SK-N-SH (cell line): ENCODE results near the gene PLB1. TPM values are rescaled to one million over a fixed set of nuclear protein-coding genes. Genes with fewer than 3 reads are reported as not detected.

Source experiments
- CTCF ChIA-PET: fragments of 300-600, 350-600 bp; formaldehyde crosslinking; extraction: SDS; loops from one replicate; lab custom pipeline; 2021; lab: Yijun Ruan, JAX
- POLR2A ChIA-PET: fragments of 350-600 bp; sonication (Branson Sonifier 250); formaldehyde crosslinking; extraction: SDS; loops from one replicate; lab custom pipeline; 2020; ENCODE audit warnings: antibody characterized with exemption, inconsistent platforms; lab: Yijun Ruan, JAX
- DNase-seq: peaks from one replicate; pipeline ENCODE4 v3.0.0; 2012
- H2AFZ ChIP-seq: fragments of 200-600 bp; sonication (generic); 2 replicates; pipeline ENCODE4 v1.8.1; 2016; ENCODE audit warnings: antibody characterized with exemption, mild to moderate bottlenecking, low read depth
- H3F3A ChIP-seq: fragments of 200-600 bp; sonication (generic); replicated peaks from 2 replicates; pipeline ENCODE3; 2016; ENCODE audit warnings: antibody characterized with exemption, mild to moderate bottlenecking; ENCODE audit not compliant: insufficient read depth
- H3K27ac ChIP-seq, 2 experiments: fragments of 200-500 bp in 1 of 2; fragments of 200-600 bp in 1 of 2; sonication (Bioruptor generic) in 1 of 2; sonication (generic), shearing (Covaris generic) in 1 of 2; 2 replicates each; pipeline versions ENCODE4 v1.5.1 to v1.6.1; 2014 to 2016; ENCODE audit warnings: low read depth in 2 of 2, inconsistent platforms in 1 of 2, low read length in 1 of 2, mild to moderate bottlenecking in 1 of 2, mixed read lengths in 1 of 2
- H3K27me3 ChIP-seq: fragments of 200-600 bp; sonication (generic), shearing (Covaris generic); 2 replicates; pipeline ENCODE4 v1.6.1; 2016; ENCODE audit warnings: mixed run types; ENCODE audit not compliant: insufficient read depth
- H3K36me3 ChIP-seq, 2 experiments: fragments of 200-500 bp in 1 of 2; fragments of 200-600 bp in 1 of 2; sonication (Bioruptor generic) in 1 of 2; sonication (generic) in 1 of 2; replicated peaks in 1 of 2; 2 replicates each; pipeline versions ENCODE3 to v1.5.1; 2014 to 2016; ENCODE audit warnings: low read length in 1 of 2, mild to moderate bottlenecking in 1 of 2; ENCODE audit not compliant: insufficient read depth in 2 of 2, control insufficient read depth in 1 of 2
- H3K4me1 ChIP-seq, 2 experiments: fragments of 200-500 bp in 1 of 2; fragments of 200-600 bp in 1 of 2; sonication (Bioruptor generic) in 1 of 2; sonication (generic), shearing (Covaris generic) in 1 of 2; 2 replicates each; pipeline versions ENCODE4 v1.5.1 to v1.6.1; 2014 to 2016; ENCODE audit warnings: low read depth in 1 of 2, low read length in 1 of 2, mixed run types in 1 of 2; ENCODE audit not compliant: insufficient read depth in 2 of 2, control insufficient read depth in 1 of 2
- H3K4me2 ChIP-seq: fragments of 200-600 bp; sonication (generic), shearing (Covaris generic); 2 replicates; pipeline ENCODE4 v1.6.1; 2017; ENCODE audit warnings: mixed run types
- H3K4me3 ChIP-seq, 2 experiments: fragments of 200-500 bp in 1 of 2; fragments of 200-600 bp in 1 of 2; sonication (Bioruptor generic) in 1 of 2; sonication (generic), shearing (Covaris generic) in 1 of 2; 2 replicates each; pipeline versions ENCODE4 v1.5.1 to v1.8.1; 2014 to 2016; ENCODE audit warnings: low read depth in 2 of 2, inconsistent platforms in 1 of 2, low read length in 1 of 2, mild to moderate bottlenecking in 1 of 2, mixed read lengths in 1 of 2, moderate library complexity in 1 of 2
- H3K79me2 ChIP-seq: fragments of 200-600 bp; sonication (generic); 2 replicates; pipeline ENCODE4 v1.8.1; 2017; ENCODE audit warnings: mild to moderate bottlenecking; ENCODE audit not compliant: insufficient read depth
- H3K9ac ChIP-seq: fragments of 200-600 bp; sonication (generic); 2 replicates; pipeline ENCODE4 v1.6.1; 2017; ENCODE audit warnings: mixed run types
- H3K9me2 ChIP-seq: fragments of 200-600 bp; sonication (generic); 2 replicates; pipeline ENCODE4 v1.6.1; 2017; ENCODE audit warnings: mixed run types
- H3K9me3 ChIP-seq: fragments of 200-600 bp; sonication (generic); 2 replicates; pipeline ENCODE4 v1.6.1; 2017; ENCODE audit warnings: mixed run types, mild to moderate bottlenecking, moderate library complexity
- H4K20me1 ChIP-seq: fragments of 200-600 bp; sonication (generic); 2 replicates; pipeline ENCODE4 v1.6.1; 2017; ENCODE audit warnings: mild to moderate bottlenecking, mixed run types; ENCODE audit not compliant: insufficient read depth
- CHD2 ChIP-seq: fragments of 150-350 bp; IDR thresholded peaks from 2 replicates; pipeline ENCODE4 v1.6.1; 2018; ENCODE audit warnings: low read length; ENCODE audit not compliant: partially characterized antibody
- ELF1 ChIP-seq: IDR thresholded peaks from 2 replicates; pipeline ENCODE4 v1.4.0; 2012
- MAX ChIP-seq: IDR thresholded peaks from 2 replicates; pipeline ENCODE4 v1.4.0; 2012; ENCODE audit warnings: low read depth
- MEF2A ChIP-seq: IDR thresholded peaks from 2 replicates; pipeline ENCODE4 v1.4.0; 2012; ENCODE audit warnings: low read depth, borderline replicate concordance
- MXI1 ChIP-seq: IDR thresholded peaks from 2 replicates; pipeline ENCODE4 v1.6.1; 2012; ENCODE audit warnings: mild to moderate bottlenecking, low read depth, low read length, improper control_type of control experiment
- REST ChIP-seq: IDR thresholded peaks from 2 replicates; pipeline ENCODE4 v1.6.1; 2012; ENCODE audit warnings: mild to moderate bottlenecking, low read depth, low read length, moderate library complexity
- SIN3A ChIP-seq: IDR thresholded peaks from 2 replicates; pipeline ENCODE4 v1.6.1; 2012; ENCODE audit warnings: low read depth, mild to moderate bottlenecking, low read length, moderate library complexity, borderline replicate concordance
- TEAD4 ChIP-seq: IDR thresholded peaks from 2 replicates; pipeline ENCODE4 v1.4.0; 2012; ENCODE audit warnings: mild to moderate bottlenecking, borderline replicate concordance; ENCODE audit not compliant: insufficient read depth
- YY1 ChIP-seq: IDR thresholded peaks from 2 replicates; pipeline ENCODE4 v1.4.0; 2012; ENCODE audit warnings: low read depth, mild to moderate bottlenecking
- ZBTB33 ChIP-seq: IDR thresholded peaks from 2 replicates; pipeline ENCODE4 v1.4.0; 2012; ENCODE audit warnings: low read depth, borderline replicate concordance
- WGBS: methylation state at CpG from one replicate; pipeline ENCODE4 v1.1.6; 2017; ENCODE audit warnings: low lambda C conversion rate; 5-methylcytosine and 5-hydroxymethylcytosine counted together
- polyA plus RNA-seq, 3 experiments: library from polyadenylated mRNA; depleted of rRNA; stranded (reverse); fragments of >200 nt; gene quantifications; 2 replicates each; pipeline ENCODE4 v1.2.3, GENCODE V29; 2012
- TF ChIP-seq, protein P1 (sequence below): IDR thresholded peaks from 2 replicates; pipeline ENCODE4 v1.4.0; 2012; ENCODE audit warnings: low read depth, borderline replicate concordance

PLB1 gene
- polyA plus RNA-seq, 1 of the 3 experiments (the other 2 are of a cell fraction): 0.10 TPM

DNA sequence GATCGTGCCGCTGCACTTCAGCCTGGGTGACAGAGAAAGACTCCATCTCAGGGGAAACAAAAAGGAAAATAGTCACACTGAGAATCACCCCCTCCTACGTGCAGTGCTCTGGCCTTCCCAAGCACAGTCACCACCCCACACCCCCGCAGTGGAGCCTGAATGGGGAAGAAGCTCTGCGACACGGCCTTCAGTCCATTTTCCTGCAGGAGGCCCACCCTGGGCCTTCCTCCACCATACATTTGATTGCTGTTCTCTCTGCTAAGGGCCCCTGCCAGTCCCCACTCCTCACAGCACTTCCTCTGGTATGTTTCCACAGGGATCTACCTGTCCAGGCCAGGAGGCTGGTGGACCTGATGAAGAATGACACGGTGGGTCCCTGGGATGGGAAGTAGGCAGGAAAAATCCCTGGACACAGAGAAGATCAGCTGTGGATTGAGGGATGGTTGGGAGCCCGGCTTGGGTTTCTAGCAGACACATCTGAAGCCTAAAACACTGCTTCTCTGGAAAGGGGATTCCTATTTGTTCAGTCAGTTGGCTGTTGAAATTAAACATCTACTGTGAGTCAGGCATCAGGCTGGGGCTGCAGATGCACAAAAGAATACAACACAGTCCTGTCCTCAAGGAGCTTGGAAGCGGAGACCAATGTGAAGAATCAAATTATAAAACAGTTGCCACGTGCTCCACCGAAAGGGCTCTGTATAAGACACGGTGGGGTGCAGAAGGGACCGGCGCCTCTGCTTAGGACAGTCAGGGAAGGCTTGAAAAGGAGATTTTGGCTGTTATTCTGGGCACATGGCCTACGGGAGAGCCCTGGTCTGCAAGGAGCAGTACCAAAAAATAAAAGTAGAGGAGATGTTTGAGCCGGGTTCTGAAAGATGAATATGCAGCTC lies 82.2 kb downstream of the PLB1 start:
- Histone ChIP-seq H2AFZ (no peak overlapping the region), H4K20me1 (no peaks in the 10 kb centered on the region), H3F3A (no peaks in the 10 kb centered on the region), H3K36me3 (no peaks in the 10 kb centered on the region), H3K9me2 (no peaks in the 10 kb centered on the region), H3K79me2 (no peaks in the 10 kb centered on the region), H3K9me3 (no peaks in the 10 kb centered on the region), H3K9ac (no peak overlapping the region), H3K4me2 (no peak overlapping the region), H3K27me3 (no peaks in the 10 kb centered on the region), H3K4me1 (no peaks in the 10 kb centered on the region; a peak in 1 of 4 replicates), H3K27ac (no peak overlapping the region), H3K4me3 (no peak overlapping the region)
- ChIA-PET CTCF (interaction anchor here (5.4 to 11.5 kb wide), 2 partner anchors 12 to 17 kb away, joined by 59 to 90 read pairs; no protein-coding TSS in a partner anchor), POLR2A (no interaction called here)
- no peak for TF ChIP-seq MAX
- no peak for TF ChIP-seq MXI1
- TF ChIP-seq REST: no peak
- TF ChIP-seq, protein P1, sequence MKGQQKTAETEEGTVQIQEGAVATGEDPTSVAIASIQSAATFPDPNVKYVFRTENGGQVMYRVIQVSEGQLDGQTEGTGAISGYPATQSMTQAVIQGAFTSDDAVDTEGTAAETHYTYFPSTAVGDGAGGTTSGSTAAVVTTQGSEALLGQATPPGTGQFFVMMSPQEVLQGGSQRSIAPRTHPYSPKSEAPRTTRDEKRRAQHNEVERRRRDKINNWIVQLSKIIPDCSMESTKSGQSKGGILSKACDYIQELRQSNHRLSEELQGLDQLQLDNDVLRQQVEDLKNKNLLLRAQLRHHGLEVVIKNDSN: no peak
- TF ChIP-seq CHD2: no peak
- TF ChIP-seq SIN3A: no peak
- no peak for TF ChIP-seq ZBTB33
- no peak for TF ChIP-seq MEF2A
- TF ChIP-seq TEAD4: no peak
- TF ChIP-seq YY1: no peak
- no peak for TF ChIP-seq ELF1
- WGBS: 88% methylated on average over 16 of the region's 16 CpGs
- no peak for DNase-seq
